Stimulated activated CD8-positive, alpha-beta memory T cell treated with anti-CD3 and anti-CD28 coated beads, Interleukin-12 subunit alpha, Interleukin-12 subunit beta, amount 100 ng/mL, for 24 hours (primary cell): ENCODE data around the gene ESR2.
"Not testable (repeated sequence)": the region's sequence is repeated elsewhere in the genome, so short reads cannot be mapped to it uniquely, and the experiment has no call there.

ENCODE experiments used
- DNase-seq: peaks from one replicate; pipeline ENCODE4 v3.0.0-alpha.2; 2020; ENCODE audit errors: extremely low read depth

The ESR2 gene

GRCh38 chr14:64221391-64222003, 72.7 kb downstream of the ESR2 start:
- DNase-seq: no peak

- DNase-seq: no peak
These were observed 73.7 kb downstream of the ESR2 start for GRCh38 chr14:64220466-64220865.

GRCh38 chr14:64220056-64220455, 74.1 kb downstream of the ESR2 start:
- no peak for DNase-seq

- DNase-seq: no peak
These were observed 75.6 kb downstream of the ESR2 start for GRCh38 chr14:64218344-64219240.

GRCh38 chr14:64217834-64218233, 76.3 kb downstream of the ESR2 start:
- DNase-seq: no peak

DNA sequence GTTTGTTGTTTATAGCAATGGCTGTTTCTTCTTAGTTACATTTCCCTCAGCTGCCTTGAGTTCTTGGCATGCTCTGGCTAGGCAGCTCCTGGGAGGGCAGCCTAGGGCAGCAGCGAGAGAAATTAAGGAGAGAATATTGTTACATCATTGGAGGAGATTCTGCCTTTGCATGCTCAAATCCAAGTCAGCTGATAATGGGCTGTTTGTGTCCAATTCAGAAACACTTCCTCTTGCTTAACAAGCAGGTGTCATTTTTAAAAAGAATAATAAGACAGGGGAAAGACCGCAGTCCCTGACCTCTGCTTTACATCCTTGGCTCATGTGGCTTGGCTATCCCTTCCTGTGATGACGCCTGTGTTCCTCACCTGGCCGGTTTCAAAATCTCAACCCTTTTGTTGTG, 76.9 kb downstream of the ESR2 start:
- no peak for DNase-seq

GRCh38 chr14:64215978-64216377, 78.2 kb downstream of the ESR2 start:
- no peak for DNase-seq

DNA sequence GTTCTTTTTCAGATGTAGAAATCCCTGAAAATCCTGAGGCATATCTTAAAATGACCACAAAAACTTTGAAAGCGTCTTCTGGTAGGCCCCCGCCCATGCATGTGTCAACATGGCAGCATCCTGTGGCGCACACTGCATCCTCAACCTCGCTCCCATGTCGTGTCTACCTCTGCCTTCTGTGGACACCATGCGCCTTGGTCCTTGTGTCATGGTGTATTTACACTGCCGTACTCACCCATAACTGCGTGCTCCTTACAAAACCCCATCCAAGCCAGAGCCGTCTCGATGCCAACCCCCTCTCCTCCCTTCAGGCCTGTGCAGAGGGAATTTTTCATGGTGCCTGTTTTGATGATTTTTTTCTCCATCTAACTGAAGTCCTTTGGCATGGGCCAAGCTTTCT, 78.9 kb downstream of the ESR2 start:
- DNase-seq: no peak

- DNase-seq: no peak
These were observed 80.2 kb downstream of the ESR2 start for GRCh38 chr14:64213853-64214570.

GRCh38 chr14:64213086-64213485, 81.1 kb downstream of the ESR2 start:
- no peak for DNase-seq

- DNase-seq: no peak
These were observed 81.5 kb downstream of the ESR2 start for GRCh38 chr14:64212666-64213065.

DNA sequence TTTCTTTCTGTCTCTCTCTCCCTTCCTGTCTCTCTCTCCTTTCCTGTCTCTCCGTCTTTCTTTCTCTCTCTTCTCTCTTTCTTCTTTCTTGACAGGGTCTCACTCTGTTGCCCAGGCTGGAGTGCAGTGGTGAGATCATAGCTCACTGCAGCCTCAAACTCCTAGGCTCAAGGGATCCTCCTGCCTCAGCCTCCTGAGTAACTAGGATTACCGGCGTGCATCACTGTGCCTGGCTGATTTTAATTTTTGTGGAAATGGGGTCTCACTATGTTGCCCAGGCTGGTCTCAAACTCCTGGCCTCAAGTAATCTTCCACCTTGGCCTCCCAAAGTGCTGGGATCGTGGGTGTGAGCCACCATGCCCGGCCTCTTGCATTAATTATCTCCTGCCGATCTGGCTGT, 83.3 kb downstream of the ESR2 start:
- DNase-seq: not testable (repeated sequence)

- no peak for DNase-seq
These were observed 84.0 kb downstream of the ESR2 start for GRCh38 chr14:64210216-64210615.

- no peak for DNase-seq
These were observed 84.6 kb downstream of the ESR2 start for GRCh38 chr14:64209444-64210131.

- no peak for DNase-seq
These were observed 85.2 kb downstream of the ESR2 start for GRCh38 chr14:64208981-64209380.

DNA sequence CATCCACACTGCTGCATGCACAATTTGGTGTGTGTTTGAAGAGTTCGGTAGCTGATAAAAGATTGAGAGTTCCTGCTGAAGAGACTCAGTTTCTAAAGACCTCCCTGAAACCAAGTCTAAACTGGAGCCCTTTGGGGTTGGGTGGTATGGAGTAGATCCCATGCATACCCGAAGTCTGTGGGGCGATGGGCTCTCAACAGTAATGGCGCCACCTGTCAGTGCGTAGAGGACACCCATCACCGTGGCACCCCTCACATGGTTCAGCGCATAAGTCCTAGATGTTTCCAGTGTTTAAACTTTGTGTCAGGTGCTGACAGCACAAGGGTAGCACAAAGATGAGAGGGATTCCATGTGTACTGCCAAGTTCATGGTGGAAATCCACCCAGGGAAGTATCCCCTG, 85.9 kb downstream of the ESR2 start:
- no peak for DNase-seq

- DNase-seq: no peak
These were observed 90.7 kb downstream of the ESR2 start for GRCh38 chr14:64203366-64204006.

GRCh38 chr14:64202716-64203115, 91.5 kb downstream of the ESR2 start:
- no peak for DNase-seq

- no peak for DNase-seq
These were observed 92.1 kb downstream of the ESR2 start for GRCh38 chr14:64201921-64202545.

DNA sequence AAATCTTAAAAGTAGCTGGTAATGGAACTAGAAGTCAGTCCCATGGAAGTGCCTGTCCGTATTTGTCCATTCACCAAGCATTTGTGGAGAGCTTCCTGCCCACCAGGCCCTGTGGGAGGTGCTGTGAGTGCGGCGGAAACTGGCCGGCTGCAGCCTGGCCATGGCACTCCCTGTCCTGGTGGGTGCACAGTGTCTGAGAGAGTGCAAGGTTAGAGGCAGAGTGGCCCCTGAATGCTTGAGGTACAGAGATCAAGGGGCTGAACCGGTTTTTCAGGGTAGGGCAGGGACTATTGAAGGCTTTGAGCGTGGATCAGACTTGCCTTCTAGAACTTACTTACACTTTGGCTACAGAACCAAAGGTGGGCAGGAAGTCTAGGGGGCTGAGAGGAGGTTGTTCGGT, 92.9 kb downstream of the ESR2 start:
- DNase-seq: no peak

DNA sequence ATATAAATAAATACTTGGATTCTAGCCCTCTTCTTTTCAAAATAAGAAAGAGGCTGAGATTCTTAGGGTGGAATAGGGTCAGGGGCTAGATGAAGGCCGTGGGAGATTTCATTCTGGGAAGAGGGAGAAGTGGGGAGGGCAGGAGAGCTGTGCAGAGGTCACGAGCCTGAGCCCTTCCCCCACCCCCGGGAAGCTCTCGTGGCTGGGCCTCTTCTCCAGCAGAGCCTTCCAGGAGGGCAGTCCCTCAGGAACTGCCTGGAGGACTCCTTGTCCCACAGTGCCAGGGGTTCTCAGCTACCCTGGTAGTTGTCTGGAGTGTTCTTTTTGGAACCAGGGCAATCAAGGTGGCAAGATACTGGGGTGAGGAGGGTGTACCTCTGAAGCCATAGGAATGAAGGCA, 94.0 kb downstream of the ESR2 start:
- no peak for DNase-seq
